Measurements from ENCODE around the gene SDK1. TPM values are rescaled to one million over a fixed set of nuclear protein-coding genes. Genes with fewer than 3 reads are reported as not detected.

SDK1 gene
- total and polyA plus RNA-seq, 2 experiments from 2014 or later, result 2.1 to 10.0 TPM

GRCh38 chr7:3266240-3266639 is 34.8 kb upstream of the SDK1 start (continued):
- no peak for TF ChIP-seq NANOG (IDR thresholded peaks at IDR 0.05; ENCODE audit: borderline replicate concordance)
- no peak for TF ChIP-seq CTCF (conservative IDR thresholded peaks at IDR 0.05; ENCODE audit: low read depth in 2 of 2)

DNA sequence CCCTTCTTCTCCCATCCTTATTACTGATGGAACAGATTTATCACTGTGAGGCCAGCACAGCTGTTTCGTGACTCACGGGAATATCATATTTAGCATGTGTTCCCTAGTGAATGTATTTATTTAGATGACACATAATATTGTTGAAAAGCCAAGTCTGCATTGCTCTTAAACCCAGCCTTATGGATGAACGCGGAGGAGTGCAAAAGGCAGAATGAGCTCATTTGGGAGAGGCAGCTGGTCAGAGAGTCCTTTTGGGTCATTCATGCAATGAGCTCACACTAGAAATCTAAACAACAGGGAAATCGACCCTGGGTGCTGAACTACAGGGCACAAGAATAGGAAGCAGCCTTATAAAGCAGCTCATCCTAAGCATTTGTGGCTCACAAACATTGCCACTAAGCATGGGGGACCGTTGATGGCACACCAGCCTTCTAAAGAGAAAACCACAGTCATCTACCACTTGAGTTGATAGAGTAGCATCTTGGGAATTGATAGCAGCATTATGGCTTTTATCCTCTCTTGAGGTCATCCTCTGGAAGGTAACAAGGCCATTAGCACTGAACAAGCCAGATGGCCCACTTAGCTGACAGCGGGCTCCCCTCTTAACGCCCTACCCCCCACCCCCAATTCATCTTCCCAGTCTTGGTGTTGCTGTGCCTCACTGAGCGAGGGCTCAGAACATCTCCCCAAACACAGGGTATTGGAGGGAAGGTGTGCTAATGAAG is 32.9 kb upstream of the SDK1 start:
- Histone ChIP-seq H3K4me2 (no peak overlapping the region), H3K79me2 (replicated peaks; ENCODE audit: insufficient read depth) (no peaks in the 10 kb centered on the region), H3K27me3 (ENCODE audit: insufficient read depth) (no peaks in the 10 kb centered on the region), H4K20me1 (replicated peaks; ENCODE audit: insufficient read depth) (no peaks in the 10 kb centered on the region), H3K9me2 (ENCODE audit: insufficient read depth) (no peaks in the 10 kb centered on the region; the same call in 1 of the 2 replicates), H3K27ac (ENCODE audit: low read depth) (no peak overlapping the region), H3K36me3 (ENCODE audit: insufficient read depth) (no peaks in the 10 kb centered on the region), H3F3A (replicated peaks; ENCODE audit: low read depth) (no peaks in the 10 kb centered on the region), H3K4me1 (ENCODE audit: insufficient read depth) (0 out of 2 replicates have a peak, but pooled peaks cover 4% of the 10 kb centered on the region), H2AFZ (no peak overlapping the region), H3K4me3 (no peak overlapping the region)
- Mint-ChIP-seq H3K4me1 (peaks cover 9% of the 10 kb centered on the region; the same call in 2 of the 3 replicates), H3K27me3 (ENCODE audit: insufficient read depth, low read depth, poor library complexity) (no peaks in the 10 kb centered on the region), H3K27ac (no peak overlapping the region), H3K9me3 (no peaks in the 10 kb centered on the region), H3K4me3 (no peak overlapping the region), H3K36me3 (ENCODE audit: low read depth) (no peaks in the 10 kb centered on the region)
- DNase-seq (ENCODE audit: low spot score) (no peak), ATAC-seq (no peak)
- TF ChIP-seq REST (IDR thresholded peaks at IDR 0.05; ENCODE audit: unreplicated experiment) (no peak), ETS1 (IDR thresholded peaks at IDR 0.05) (no peak), ZNF114 (CRISPR knock-in tag; IDR thresholded peaks at IDR 0.05) (no peak), POLR2AphosphoS5 (IDR thresholded peaks at IDR 0.05; ENCODE audit: low read depth) (no peak), JUNB (IDR thresholded peaks at IDR 0.05; ENCODE audit: unreplicated experiment) (no peak), ZNF462 (CRISPR knock-in tag; IDR thresholded peaks at IDR 0.05) (no peak), NANOG (IDR thresholded peaks at IDR 0.05; ENCODE audit: borderline replicate concordance) (no peak), EZH2phosphoT487 (IDR thresholded peaks at IDR 0.05; ENCODE audit: unreplicated experiment) (no peak), STAT1 (IDR thresholded peaks at IDR 0.05; ENCODE audit: unreplicated experiment) (no peak)

Measured in GM23338 (cell line).